NCI-H146 (cell line): Measurements from ENCODE around the gene CLEC3B.
"Not testable (repeated sequence)": the region's sequence is repeated elsewhere in the genome, so short reads cannot be mapped to it uniquely, and the experiment has no call there.

ENCODE experiments used
- DNase-seq: peaks from one replicate; lab custom pipeline; 2025; lab: John Stamatoyannopoulos, UW

CLEC3B gene

GRCh38 chr3:45026038-45026437 lies at the start of gene CLEC3B:
Gene CLEC3B (plus strand): TSS chr3:45026303. CDS start chr3:45026363, 60 bp downstream.
- no peak for DNase-seq

DNA sequence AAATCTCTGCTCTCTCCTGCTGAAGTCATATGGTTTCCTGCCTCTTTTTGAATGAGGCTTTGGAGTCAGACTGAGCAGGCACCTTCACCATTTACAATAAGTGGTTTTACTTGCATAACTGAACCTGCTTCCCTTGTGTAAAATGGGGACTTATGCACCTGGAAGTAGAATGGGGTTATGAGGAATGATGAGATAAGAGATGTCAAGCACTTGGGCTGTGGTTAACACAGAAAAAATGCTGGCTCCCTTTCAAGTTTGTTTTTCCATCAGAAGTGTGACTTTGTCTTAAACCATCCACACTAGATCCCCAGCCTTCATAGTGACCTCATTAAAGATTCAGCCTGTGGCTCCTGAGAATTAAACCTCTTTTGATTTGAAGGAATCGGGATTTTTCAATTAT lies 44.9 kb upstream of the CLEC3B start:
- DNase-seq = no peak

GRCh38 chr3:44981751-44982150 lies 44.4 kb upstream of the CLEC3B start:
- DNase-seq = no peak

DNA sequence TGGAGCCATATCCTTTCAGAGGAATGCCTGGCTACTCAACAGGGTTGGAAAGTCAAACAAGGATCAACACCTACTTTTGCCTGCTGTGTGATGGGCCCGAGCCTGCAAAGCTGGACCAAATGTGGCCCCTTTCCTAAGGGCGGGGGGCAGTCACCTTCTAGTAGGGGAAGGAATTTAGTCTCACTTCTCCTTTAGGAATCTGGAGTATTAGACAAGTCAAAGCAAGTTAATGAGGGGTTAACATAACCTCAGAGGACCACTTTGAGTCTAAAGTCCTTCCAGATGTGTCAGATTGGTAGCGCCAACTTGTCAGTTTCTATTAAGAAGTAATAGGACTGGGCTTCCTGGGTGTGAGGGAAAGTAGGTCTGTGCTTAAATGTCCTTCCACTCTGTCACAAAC lies 43.3 kb upstream of the CLEC3B start:
- DNase-seq = no peak

DNA sequence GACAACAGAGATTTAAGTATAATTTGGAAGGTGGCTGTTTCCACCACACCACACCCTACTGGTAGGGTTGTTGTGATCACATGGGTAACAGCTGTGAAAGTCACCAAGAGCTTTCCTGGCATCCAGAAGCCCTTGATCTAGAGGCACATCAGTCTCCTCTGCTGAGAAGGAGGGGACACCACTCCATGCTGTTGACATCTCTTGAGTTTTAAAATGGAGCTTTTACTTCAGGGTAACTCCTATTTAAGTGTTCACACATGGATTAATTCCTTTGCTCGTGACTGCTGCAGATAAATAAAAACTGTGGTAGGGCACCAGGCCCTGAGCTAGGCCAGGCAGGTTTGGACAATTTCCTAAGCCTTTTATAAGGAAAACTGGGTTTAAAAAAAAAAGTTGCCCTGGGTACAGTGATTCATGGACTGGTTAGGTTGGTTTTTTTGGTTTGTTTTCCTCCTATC lies 42.6 kb upstream of the CLEC3B start:
- no peak for DNase-seq

DNA sequence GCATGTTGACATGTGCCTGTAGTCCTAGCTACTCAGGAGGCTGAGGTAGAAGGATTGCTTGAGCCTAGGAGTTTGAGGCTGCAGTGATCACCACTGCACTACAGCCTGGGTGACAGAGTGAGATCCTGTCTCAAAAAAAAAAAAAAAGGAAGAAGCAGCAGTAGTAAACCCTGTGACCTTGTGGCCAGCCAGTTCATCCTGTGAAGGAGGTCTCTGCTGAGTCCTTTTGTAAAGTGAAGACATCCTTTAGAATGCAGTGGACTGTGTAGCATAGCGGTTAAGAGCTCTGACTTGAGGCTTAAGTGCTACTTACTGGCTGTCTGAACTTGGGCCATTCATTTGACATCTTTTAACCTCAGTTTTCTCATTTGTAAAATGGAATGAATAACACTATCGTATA lies 41.8 kb upstream of the CLEC3B start:
- no peak for DNase-seq

DNA sequence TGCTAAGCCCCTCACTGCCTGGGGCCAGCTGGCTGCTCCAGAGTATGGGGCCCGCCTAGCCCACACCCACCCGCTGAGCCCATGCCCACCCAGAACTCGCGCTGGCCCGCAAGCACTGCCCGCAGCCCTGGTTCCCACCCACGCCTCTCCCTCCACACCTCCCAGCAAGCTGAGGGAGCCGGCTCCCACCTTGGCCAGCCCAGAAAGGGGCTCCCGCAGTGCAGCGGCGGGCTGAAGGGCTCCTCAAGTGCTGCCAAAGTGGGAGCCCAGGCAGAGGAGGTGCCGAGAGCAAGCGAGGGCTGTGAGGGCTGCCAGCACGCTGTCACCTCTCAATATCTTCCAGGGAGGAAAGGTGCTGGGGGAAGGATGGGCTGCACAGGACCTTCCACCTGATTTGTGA lies 39.8 kb upstream of the CLEC3B start:
- DNase-seq = not testable (repeated sequence)

- no peak for DNase-seq
Observed at GRCh38 chr3:44987332-44987731, 38.8 kb upstream of the CLEC3B start.

GRCh38 chr3:44988073-44988472 lies 38.0 kb upstream of the CLEC3B start:
- no peak for DNase-seq

DNA sequence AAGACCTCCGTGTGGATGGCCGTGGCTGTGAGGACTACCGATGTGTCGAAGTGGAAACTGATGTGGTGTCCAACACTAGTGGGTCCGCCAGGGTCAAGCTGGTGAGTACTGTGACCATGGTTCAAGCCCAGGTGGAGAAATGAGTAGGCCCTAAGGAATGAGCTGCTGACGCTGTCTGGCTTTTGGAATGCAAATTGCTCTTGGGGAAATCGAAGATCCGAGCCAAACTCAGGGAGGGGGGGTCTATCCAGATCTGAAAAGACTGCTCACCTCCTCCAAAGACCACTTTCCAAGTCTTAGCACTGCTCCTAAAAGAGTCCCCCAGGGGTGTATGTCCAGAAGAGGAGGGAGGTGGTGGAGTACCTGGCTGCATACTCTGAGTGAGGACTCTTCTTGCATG lies 37.0 kb upstream of the CLEC3B start:
- no peak for DNase-seq

GRCh38 chr3:44989636-44990373 lies 36.3 kb upstream of the CLEC3B start:
- no peak for DNase-seq

DNA sequence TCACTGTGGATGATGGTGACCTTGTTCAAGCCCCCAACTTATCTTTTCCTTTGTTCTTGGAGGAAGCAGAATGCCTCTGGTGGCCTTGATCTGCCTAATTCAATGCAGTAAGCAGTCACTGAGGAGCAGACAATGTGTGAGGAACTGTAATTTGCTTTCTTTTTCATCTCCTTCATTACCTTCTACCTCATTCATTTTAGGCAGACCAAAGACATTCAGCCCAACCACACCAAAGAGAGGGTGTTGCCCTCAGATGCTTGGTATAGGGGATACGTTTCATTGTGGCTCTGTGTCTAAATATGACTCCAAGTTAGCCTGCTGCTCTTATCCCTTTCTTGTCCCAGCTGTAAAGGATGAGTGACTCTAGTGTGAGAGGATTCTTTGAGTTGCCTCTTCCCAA lies 34.8 kb upstream of the CLEC3B start:
- DNase-seq = no peak

GRCh38 chr3:44992555-44993470 lies 33.3 kb upstream of the CLEC3B start:
- DNase-seq = no peak

DNA sequence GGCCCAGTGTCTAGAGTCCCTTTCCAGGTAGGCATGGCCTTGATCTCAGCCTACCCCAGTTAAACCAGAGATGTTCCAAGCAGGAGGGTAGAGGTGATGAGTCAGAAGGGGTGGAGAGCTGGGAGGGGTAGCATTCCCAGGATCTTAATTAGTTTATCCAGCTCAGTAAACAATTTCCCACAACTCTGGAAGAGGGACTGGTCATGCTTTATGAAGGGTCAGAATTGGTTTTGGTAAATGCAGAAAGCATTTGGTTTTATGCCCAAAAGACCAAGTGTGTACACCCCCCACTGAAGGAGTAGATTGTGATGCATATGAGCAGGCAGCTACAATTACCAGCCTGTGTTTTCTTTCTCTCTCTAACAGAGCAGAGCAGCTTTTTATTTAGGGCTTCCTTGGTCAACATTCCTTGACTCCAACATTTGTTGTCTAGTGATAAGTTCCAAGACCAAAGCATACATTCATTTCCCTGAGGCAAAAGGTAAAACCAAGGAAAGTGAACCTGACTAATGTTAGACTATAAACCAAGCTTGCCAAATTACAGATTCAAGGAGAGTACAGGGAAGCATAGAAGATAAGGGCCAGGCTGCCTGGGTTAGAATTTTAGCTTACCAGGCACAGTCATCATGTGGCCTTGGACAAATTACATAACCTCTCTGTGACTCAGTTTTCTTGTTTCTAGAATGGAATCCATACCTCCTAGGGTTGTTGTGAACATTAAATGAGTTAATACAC lies 32.5 kb upstream of the CLEC3B start:
- no peak for DNase-seq

DNA sequence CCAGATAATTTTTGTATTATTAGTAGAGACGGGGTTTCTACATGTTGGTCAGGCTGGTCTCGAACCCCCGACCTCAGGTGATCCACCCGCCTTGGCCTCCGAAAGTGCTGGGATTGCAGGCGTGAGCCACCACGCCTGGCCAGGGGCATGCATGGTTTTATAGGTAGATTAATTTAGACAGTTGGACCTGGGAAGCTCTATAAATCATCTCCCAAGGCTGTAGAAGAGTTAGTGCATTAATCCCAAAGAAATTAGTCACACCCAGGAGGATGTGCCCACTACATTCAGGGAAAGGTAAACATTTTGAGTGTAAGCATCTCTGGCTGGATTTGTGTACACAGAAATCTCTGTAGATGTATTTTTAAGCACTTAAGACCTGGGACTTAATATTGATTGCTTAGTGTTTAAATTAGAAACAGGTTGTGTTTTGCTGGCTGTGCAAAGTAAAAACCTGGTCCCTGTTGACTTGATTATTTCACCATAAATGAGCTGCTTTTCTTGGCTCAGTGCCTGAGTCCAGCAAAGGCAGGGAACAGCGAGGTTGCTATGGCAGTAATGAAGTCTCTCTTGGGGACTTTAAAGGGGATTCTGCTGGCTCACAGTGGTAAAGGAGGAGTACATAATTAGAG lies 30.8 kb upstream of the CLEC3B start:
- no peak for DNase-seq

DNA sequence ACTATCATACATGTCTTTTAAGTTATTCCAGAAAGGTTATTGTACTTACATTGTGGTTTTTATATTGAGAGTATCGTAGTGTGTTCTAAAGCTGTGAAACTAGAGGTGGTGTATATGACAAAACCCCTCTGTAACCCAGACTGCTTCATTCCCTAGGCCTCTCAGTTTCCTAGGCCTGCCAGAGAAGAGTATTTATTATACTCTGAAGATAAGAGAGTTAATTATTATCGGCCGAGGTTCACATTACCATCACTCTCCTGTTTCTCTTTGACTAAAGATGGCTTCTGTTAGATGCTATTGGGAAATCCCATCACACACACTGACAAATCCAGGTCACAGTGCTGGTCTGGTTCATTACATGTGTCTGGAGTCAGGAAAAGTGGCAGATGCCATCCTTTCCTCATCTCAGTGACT lies 29.5 kb upstream of the CLEC3B start:
- no peak for DNase-seq

GRCh38 chr3:44999782-45000181 lies 26.3 kb upstream of the CLEC3B start:
- DNase-seq = no peak

DNA sequence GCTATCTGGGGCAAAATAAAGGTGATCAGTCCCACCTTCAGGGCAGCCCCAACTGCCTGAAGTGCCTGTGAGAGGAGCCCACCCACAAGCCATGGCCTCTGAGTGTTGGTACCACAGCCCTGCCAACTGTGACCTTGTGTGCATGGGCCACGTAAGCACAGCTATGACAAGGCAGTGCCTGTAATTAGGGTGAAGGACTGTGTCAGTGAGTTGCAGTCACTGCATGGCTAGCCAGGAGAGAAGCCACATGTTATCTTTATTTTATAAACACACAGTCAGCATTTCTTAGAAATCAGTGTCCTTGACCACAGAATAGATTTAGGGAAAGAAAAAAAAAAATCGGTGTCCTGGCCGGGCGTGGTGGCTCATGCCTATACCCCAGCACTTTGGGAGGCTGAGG lies 25.3 kb upstream of the CLEC3B start:
- no peak for DNase-seq

- no peak for DNase-seq
Observed at GRCh38 chr3:45001738-45002137, 24.4 kb upstream of the CLEC3B start.

DNA sequence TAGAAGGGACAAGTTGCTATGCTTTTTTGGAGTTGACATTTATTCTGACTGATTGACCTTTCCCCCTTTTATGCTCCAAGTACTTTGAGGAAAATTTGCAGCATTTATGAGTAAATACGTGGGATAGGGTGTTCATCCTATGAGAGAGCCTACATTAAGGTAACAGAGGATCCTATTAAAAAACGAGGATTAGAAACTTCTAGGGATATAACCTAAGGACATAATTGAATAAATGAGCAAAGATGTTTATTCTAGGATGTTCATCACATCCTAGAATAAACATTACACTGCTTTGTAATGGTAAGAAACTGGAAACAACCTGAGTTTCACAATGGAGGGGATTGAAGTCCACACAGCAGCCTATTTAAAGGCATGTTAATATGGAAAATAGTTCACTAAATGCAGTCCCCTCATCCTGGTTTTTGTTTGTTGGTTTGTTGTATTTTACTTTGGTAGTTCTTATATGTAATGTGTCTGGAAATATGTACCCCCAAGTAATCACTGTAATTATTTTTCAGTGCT lies 23.9 kb upstream of the CLEC3B start:
- no peak for DNase-seq

DNA sequence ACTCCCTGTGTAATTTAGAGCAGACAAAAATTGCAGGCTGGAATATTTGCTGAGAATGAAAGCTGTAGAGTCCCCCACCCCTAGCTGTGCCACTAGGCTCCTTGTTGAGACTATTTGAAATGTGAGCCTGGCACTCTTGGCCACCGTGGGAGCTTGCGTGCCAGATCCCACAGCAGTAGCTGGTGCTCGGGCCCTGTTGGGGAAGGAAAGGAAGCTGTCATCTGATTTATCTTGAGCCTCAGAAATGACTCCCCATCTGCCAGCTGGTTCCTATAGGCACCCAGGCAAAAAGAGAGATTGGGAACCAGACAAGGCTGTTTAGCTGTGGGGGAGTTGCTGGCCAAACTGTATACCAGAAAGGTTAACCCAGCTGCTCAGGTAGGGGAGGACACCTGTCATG lies 23.4 kb upstream of the CLEC3B start:
- DNase-seq = no peak

DNA sequence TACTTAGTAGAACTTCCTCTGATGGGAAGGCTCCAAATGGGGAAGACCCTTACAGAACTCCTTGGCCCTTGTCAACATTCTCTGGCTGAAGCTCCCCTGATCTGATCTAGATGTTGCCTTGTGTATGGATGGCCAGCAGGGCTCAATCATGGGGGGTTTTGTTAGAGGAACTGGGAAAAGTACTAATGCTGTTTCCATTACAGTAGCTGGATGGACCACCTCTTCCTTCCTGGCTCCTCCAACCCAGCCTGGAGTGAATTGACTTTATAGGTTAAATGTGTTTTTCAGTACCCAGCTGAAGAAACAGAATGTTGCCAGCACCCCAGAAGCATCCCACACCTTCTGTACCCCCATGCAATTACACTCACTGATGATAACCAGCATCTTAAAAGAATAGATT lies 22.7 kb upstream of the CLEC3B start:
- no peak for DNase-seq
